Posterior cingulate gyrus (tissue), 11 donors: ENCODE data around the gene NUDT4B.
A peak's percentile ranks its signal among the peaks of the same experiment; 100 is the strongest.
"Not testable (repeated sequence)": the region's sequence is repeated elsewhere in the genome, so short reads cannot be mapped to it uniquely, and the experiment has no call there.

Source experiments
- DNase-seq, 10 donors: peaks; one replicate each; pipeline versions ENCODE4 v3.0.0 to v3.0.0-alpha.2; 2020 to 2021; ENCODE audit warnings: mixed read lengths in 3 of 10
- intact Hi-C: fragments of 100-400 bp; cut with DNase I; formaldehyde crosslinking; loops from one replicate; pipeline ENCODE4 v1.15.1; 2023

The NUDT4B gene

DNA sequence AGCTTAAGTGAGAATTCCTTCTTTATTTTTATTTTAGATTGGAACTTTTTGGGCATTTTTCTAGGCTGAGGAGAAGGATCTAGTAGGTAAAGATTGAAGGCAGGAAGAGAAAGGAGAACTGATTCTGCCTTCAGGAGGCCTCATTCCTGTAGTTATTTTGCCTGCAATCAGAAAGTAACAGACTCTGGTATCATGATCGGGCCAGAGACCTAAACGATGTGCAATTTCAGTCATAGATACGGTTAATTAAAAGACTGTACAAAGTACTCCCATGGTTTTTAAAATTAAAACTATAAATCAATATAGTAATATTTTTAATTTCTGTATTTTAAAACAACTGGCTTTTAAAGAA lies 14.3 kb upstream of the NUDT4B start:
- intact Hi-C loops, DNase-seq: not testable (repeated sequence)

DNA sequence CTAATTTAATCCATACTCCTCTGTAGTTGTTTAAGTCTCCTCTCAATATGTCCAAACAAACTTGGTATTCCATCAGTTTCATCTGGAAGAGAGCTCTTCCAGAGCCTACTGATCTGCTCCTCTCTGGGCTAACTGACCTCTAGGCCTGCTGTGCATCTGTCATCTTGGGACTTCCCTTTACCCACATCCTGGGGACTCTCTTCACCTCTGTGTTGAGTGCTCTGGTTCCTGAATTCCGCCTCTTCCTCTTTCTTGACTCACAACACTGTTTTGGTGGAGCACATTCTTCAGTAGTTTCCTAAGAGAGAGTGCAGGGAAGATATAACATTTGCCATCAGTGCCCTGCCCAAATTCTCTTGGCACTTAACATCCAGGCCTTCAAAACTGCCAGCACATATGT lies 13.0 kb upstream of the NUDT4B start:
- intact Hi-C loops, result not testable (repeated sequence)

DNA sequence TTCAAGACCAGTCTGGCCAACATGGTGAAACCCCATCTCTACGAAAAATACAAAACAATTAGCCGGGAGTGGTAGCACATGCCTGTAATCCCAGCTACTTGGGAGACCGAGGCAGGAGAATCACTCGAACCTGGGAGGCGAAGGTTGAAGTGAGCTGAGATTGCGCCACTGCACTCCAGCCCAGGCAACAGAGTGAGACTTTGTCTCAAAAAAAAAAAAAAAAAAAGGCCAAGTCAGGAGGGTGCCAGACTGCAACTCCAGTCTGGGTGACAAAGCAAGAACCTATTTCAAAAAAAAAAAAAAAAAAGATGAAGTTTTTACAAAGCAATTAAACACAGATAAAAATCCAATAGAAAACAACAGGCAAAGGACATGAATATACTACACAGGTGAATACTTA lies 9.9 kb upstream of the NUDT4B start:
- DNase-seq, intact Hi-C loops: not testable (repeated sequence)

More for the DNA sequence above, 13.0 kb upstream of the NUDT4B start:
- not testable (repeated sequence) for DNase-seq

DNA sequence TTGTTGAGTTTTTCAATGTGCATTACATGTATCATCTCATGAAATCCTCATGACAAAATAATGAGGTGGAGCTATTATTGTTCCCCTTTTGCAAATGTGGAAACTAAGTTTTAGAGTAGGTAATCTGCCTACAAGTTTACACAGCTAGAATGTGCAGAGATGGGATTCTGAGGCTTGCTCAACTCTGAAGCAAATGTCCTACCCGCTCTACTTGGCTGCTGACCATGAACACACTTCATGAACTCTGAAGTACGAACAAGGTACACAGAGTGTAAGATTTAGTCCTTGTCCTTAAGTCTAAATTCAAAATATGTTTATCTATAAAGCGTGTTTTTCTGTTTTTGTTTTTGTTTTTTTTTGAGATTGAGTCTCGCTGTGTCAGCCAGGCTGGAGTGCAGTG lies 5.4 kb upstream of the NUDT4B start:
- DNase-seq, intact Hi-C loops: not testable (repeated sequence)

DNA sequence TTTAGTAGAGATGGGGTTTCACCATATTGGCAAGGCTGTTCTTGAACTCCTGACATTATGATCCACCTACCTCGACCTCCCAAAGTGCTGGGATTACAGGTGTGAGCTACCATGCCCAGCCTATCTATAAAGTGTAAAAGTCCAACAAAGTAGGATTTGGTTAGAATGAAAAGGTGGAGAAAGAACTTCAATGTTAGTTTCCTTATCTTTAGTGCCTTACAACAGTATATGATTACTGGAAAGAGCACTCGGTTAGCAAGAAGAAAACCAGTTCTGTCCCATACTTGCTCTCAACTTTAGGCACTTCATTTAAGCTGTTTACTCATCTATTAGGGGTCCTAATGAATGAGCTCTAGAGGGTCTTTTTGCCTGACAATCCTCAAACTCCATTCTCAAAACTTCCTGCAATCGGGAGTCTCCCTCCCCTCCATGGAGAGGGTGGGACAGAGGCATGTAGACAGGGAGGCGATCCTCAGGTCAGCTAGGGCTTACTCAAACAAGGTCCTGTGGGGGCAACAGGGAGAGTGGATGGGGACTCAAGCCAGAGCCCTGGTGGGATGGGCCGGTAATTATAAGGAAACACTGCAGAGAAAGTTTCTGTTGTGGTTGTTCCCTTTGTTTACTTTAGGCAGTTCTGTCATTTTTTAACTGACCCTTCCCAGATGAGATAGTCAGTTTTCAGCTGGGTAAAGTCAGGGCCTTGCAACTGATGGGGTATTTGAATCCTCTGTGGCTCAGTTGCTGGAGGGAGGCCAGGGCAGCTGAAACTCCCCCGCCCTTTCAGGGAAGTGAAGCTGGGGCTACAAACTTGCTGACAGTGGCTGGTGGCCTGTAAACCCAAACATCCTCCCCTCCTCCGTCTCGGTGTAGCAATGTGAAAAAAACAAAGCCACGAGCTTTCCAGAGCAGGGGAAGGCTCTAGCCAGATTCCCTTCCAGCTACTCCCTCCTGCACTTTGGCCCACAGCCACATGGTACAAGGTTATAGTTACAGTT lies 4.6 kb upstream of the NUDT4B start:
- intact Hi-C loops, DNase-seq: not testable (repeated sequence)

DNA sequence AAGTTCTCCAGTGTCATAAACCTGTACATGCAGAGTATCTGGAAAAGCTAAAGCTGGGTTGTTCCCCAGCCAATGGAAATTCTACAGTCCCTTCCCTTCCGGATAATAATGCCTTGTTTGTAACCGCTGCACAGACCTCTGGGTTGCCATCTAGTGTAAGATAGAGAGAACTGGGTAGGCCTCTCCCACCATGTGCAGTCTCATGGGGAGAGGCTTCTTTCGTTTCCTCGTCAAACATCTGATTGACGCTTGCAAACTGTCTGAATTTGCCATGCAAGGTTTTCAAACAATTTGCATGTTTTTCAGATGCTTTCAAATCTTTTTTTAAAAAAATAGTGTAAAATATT lies 734 bp downstream of the NUDT4B start:
- intact Hi-C loops, DNase-seq: not testable (repeated sequence)

DNA sequence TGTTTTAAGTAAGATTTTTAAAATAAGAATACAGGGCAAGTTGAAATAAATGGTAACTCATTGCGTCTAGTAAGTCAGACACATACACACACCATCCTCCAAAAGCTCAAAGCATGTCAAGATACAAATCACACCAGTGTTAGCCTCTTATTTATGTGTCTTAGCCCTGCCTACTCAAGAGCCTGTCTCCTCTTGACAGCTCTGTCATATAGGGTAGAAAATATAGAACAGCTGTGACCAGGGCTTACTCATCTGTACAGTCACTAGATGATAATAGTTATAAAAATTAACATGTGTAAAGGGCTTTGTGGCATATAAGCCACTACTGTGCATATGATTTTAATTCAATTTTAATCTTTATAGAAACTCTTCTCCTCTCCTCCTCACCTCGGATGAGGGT lies 7.7 kb downstream of the NUDT4B start:
- DNase-seq, intact Hi-C loops: not testable (repeated sequence)

DNA sequence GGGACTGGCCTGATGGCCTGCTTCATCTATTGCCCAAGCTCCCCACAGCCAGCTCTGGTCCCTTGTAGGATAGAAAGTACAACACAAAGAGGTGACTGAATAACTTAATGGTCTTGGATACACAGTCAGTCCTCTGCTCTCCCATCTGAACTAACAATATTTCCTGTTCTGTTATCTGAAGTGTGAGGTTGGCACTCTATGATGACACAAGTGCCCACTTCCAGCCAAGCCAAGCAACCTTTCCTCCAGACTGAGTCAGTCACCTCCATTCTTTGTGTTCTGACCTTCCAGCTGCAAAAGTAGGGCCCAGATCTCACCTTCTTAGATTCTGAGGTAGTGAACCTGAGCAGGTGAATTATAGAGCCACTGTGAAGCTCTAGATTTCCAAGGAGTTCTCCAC lies 8.9 kb downstream of the NUDT4B start:
- intact Hi-C loops, DNase-seq: not testable (repeated sequence)

DNA sequence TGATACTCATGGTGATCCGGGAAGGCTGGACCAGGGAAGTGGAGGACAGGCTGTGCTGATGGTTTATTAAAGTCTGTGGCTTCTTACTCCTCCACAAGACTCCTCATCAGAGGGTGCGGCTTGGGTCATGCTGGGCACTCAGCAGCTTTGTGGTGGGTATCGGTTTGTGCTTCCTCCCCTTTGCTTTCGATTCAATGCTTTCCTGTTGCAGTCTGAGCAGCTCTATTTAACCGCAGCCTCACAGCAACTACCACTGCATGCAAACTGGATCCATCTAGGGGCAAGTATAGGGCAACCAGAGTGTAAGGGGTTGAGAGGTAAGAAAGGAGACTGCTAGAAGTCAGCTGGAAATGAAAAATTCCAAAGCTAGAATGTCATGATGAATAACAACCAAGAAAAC lies 9.8 kb downstream of the NUDT4B start:
- DNase-seq, intact Hi-C loops: not testable (repeated sequence)

DNA sequence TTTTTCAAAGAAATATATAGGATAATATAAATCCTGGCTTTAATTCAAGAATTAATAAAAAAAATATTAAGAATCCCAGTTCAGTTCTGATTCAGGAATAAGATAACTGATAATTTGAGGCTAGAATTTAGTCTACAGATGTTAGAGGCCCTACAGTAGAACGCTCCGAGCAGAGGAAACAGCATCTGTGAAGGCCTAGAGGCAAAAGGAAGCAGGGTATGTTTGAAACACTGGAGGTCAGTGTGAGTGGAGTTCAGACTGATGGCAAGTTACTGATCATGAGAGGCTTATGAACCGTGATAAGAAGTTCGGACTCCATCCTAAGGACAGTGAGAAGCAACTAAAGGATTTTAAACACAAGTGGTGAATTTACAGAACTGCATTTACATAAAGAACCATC lies 10.4 kb downstream of the NUDT4B start:
- intact Hi-C loops, DNase-seq: not testable (repeated sequence)

DNA sequence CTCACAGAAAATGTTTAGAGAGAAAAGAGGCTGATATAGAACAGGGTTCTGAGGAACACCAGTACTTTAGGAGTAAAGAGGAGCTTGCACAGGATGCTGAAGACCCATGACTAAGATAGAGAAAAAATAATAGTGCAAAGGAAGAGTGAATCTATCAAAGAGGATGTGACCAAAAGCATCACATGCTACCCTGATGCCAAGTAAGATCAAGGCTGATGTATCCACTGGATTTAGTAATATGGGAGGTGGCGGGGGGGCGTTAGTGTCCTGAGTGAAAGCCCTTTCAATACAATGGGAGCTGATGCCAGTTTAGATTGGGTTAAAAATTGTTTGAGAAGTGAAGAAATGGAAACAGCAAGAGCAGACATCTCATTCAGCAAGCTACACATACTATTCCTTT lies 11.2 kb downstream of the NUDT4B start:
- intact Hi-C loops, result not testable (repeated sequence)
- peak in 2 of 10 donors; percentile 18 to 33 for DNase-seq

DNA sequence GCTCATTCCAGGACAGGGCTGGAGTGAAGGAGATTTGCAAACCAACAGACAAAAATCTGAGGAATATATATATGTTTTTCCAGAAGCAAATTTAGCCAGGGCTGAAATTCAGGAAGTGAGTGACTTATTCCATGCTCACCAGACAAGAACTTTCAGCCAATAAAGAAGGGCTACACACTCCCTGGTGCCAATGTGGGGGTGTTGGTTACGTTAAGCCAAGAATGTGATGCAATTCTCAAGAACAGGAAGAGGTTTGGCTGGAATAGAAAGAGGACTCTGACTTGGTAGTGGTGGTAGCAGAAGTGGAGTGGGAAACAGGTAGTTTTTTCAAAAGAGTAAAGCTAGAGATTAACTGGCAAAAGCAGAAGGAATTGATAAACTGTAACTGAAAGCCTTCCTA lies 11.6 kb downstream of the NUDT4B start:
- DNase-seq, intact Hi-C loops: not testable (repeated sequence)

DNA sequence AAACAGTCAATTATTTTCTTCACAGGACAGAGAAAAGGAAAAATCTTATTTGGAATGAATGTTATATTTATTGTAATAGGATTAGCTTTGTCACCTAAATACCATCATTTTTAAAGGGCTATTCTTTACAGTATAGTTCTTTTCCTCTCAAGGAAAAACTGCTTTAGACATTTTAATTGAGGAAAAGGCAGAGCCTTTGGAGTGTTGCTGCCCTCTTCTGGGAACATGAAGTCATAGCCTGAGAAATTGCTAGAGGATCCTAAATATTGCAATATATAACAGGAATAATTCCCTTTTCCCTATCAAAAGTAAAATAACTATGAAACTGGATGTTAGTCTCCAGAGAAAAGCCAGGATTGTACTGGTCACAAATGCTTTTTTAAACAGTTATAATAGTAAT lies 12.8 kb downstream of the NUDT4B start:
- DNase-seq, intact Hi-C loops: not testable (repeated sequence)

DNA sequence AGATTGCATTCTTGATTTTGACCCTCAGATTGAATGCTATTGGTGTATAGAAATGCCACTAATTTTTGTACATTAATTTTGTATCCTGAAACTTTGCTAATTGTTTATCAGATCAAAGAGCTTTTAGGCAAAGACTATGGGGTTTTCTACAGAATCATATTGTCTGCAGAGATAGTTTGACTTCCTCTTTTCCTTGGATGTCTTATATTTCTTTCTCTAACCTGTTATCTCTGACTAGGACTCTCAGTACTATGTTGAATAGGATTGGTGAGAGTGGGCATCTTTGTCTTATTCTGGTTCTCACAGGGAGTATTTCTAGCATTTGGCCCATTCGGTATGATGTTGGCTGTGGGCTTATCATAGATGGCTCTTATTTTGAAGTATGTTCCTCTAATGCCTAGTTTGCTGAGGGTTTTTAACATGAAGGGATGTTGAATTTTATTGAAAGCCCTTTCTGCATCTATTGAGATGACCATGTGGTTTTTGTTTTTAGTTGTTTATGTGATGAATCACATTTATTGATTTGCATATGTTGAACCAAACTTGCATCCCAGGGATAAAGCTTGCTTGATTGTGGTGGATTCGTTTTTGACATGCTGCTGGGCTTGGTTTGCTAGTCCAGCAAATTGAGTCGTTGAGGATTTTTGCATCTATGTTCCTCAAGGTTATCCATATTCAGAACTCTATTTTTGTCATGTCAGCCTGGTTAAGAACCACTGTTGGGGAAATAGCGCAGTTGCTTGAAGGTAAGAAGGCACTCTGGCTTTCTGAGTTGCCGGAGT lies 16.9 kb downstream of the NUDT4B start:
- intact Hi-C loops, DNase-seq: not testable (repeated sequence)

DNA sequence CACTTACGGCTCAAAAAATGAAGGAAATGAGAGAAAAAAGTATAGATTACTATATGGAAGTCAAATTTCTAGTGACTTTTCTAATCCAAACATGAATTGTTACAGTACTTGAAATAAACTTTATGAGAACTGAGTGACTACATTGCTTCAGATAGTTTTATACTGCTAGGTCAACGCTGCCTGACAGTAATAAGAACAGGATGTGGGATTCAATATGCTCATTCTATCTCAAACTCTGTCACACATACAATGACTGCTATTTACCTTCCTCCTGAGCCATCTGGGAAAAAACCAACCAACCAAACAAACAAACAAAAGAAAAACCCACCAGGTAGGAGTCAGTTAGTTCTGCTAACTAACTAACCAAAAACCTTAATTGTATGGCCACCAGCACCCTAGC lies 20.0 kb downstream of the NUDT4B start:
- intact Hi-C loops, DNase-seq: not testable (repeated sequence)

DNA sequence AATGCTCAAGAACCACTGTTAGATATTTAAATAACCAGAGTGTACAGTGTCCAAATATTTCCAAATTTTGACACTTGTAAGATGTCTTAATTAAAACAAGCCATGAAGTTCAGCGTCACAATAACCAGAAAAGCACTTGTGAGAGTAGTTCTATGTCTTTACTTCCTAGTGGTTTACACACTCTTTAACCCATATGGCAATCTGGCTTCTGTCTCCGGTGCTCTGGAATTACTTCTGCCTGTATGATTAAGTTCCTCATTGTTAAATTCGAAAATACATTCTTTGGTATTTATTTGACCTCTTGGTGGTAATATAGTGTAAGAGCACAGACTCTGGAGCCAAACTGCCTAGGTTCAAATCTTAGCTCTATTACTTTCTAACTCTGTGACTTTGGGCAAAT lies 20.9 kb downstream of the NUDT4B start:
- DNase-seq, intact Hi-C loops: not testable (repeated sequence)

DNA sequence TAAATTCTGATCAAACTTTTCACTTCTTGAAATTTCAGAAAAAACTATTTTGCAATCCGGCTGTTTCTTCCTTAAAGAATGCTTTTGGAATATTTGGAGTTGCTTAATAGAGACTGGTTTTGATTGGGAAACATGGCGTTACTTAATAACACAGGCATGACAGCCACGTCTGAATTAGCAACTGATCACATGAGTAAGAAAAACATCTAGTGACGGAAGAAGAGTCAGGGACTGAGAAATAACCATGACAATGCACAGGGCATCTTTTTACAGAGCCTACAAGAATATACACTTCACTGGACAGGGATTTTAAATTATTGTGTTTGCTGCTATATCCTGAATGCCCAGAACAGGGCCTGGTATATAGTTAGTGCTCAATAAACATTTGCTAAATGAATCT lies 25.1 kb downstream of the NUDT4B start:
- DNase-seq, intact Hi-C loops: not testable (repeated sequence)

DNA sequence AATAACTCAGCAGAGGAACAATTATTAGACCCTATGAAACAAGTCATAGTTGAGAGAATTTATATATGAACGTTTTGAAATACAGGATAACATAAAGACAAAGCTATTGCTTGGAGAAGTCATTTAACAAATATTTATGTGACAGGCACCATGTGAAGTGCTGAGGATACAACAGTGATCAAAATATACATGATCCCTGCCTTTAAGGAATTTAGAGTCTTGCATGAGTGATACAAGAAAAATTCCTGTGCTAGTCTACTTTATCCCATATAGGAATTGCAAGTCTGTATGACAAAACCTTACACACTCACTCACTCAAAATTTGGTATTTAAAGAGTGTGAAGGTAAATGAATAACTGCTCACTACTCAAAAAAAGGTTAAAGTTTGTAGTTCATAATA lies 25.5 kb downstream of the NUDT4B start:
- intact Hi-C loops, DNase-seq: not testable (repeated sequence)

DNA sequence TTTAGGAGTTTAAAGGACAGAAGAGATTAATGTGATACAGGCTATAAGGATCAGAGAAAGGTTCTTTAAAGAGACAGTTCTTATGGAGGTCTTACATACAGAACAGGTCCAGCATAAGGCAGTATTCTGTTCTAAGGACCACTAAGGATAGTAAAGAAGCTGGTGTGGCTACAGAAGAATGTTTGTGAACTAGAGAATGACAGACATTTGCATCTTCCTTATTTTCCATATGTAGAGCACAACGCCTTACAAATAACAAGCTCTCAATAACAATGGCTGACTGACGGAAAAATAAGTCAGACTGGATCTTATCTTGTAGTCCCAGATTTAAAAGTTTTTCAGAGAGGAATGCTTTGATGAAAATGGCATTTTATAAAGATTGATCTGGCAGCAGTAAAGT lies 26.7 kb downstream of the NUDT4B start:
- DNase-seq, intact Hi-C loops: not testable (repeated sequence)

DNA sequence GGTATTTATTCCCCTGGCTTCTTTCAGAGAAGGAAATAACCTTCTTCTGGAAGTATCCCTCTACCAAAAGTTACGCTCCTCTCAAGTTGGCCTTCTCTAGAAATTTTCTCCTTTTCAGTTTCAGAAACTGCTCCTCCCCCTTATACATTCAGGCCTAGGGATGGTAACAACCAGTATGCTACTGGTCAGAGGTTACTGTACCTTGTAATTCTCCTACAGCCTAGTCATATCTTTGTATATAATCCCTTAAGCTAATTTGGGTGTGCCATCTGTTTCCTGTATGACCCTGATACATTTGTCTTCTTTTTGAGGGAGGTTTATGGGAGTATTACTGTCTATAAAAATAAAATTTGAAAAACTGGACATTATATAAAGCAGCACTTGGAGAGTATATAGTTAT lies 29.1 kb downstream of the NUDT4B start:
- intact Hi-C loops, DNase-seq: not testable (repeated sequence)

DNA sequence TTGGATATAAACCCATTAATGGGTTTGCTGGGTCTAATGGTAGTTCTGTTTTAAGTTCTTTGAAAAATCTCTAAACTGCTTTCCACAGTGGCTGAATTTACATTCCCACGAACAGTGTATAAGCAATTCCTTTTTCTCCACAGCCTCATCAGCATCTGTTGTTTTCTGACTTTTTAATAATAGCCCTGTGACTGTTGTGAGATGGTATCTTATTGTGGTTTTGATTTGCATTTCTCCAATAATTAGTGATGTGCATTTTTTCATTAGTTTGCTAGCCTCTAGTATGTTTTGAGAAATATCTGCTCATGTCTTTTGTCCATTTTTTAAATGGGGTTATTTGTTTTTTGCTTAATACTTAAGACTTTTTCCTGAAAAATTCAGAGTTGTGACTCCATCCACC lies 31.8 kb downstream of the NUDT4B start:
- intact Hi-C loops, DNase-seq: not testable (repeated sequence)
